ENCODE measurements around the gene ZNF444.
"Not testable (repeated sequence)": the region's sequence is repeated elsewhere in the genome, so short reads cannot be mapped to it uniquely, and the experiment has no call there.

ZNF444 gene

DNA sequence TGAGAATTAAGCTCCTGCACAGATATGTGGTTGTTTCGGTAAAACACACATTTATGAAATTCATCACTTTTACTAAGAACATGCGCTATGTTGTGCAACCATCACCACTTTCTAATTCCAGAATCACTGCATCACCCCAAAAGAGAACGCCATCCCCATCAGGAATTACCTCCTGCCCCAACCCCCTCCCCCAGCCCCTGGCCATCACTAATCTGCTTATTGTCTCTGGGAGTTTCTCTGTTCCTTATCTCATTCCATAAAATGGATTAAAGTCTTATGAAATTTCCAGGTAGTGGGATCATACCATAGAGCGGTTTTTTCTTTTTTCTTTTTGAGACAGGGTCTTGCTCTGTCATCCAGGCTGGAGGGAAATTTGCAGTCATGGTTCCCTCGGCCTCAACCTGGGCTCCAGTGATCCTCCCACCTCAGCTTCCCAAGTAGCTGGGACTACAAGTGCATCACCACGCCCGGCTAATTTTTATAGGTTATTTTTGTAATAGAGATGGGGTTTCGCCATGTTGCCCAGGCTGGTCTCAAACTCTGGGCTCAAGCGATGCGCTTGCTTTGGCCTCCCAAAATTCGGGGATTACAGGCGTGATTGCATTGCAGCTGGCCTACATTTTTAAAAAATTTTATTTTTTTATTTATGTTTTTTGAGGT is 53.0 kb downstream of the ZNF444 start:
- TF ChIP-seq, protein P1, sequence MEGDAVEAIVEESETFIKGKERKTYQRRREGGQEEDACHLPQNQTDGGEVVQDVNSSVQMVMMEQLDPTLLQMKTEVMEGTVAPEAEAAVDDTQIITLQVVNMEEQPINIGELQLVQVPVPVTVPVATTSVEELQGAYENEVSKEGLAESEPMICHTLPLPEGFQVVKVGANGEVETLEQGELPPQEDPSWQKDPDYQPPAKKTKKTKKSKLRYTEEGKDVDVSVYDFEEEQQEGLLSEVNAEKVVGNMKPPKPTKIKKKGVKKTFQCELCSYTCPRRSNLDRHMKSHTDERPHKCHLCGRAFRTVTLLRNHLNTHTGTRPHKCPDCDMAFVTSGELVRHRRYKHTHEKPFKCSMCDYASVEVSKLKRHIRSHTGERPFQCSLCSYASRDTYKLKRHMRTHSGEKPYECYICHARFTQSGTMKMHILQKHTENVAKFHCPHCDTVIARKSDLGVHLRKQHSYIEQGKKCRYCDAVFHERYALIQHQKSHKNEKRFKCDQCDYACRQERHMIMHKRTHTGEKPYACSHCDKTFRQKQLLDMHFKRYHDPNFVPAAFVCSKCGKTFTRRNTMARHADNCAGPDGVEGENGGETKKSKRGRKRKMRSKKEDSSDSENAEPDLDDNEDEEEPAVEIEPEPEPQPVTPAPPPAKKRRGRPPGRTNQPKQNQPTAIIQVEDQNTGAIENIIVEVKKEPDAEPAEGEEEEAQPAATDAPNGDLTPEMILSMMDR (IDR thresholded peaks at IDR 0.05; ENCODE audit: low read depth, low read length), result no peak
- H3K4me3 ChIP-seq (ENCODE audit: low read depth, low read length), result no peak overlapping the region

DNA sequence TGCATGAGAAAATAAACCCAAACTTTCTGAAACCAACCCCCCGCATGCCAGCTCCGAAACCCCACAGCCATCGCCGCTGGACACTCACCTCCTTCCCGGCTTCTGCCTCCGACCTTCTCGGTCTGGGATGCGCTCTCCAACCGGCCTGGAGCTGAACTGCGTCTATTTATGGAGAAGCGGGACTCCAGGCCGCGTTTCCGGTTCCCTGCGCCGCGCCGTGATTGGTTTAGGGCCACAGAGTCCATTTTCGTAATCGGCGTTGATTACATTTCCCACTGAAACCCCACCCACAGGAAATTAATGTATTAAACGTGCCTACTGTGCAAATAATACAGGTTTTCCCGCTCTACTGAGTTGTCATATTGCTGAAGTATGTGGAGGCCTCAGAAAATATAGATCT is 56.6 kb downstream of the ZNF444 start, which contains the start of gene ZSCAN5B:
ZSCAN5B (minus strand) TSS at position 138 of the 400 bp plus-strand sequence. CDS start 4,731 bp downstream, outside the sequence.
- not testable (repeated sequence) for H3K4me3 ChIP-seq (ENCODE audit: low read depth, low read length)

DNA sequence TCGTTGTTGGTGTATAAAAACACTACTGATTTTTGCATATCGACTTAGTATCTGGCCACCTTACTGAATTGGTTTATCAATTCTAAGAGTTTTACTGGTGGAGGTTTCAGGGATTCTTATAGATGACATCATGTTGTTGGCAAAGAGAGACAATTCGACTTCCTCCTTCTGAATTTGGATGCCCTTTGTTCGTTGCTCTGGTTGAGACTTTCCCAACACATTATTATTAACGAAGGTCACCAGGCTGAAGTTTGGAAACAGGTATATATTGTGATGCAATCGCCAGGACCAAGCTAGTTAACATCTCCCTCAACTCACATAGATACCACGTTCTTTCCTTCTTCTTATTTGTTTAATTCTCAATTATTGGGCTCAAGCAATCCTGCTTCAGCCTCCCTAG is 58.6 kb downstream of the ZNF444 start:
- TF ChIP-seq, protein P1 (IDR thresholded peaks at IDR 0.05; ENCODE audit: low read depth, low read length), result no peak
- H3K4me3 ChIP-seq (ENCODE audit: low read depth, low read length), result no peak overlapping the region

DNA sequence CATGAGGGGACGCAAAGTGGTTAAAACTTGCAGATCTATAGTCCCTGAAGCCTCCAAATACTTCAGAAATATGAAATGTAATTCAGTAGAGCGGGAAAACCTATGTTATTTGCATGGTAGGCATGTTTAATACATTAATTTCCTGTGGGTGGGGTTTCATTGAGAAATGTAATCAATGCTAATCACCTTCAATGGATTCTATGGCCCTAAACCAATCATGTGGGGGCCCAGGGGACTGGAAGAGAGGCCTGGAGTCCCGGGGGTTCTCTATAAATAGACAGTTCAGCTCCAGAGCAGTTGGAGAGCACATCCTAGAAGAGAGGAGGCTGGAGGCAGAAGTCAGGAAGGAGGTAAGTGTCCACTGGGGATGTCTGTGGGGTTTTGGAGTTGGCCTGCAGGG is 60.9 kb downstream of the ZNF444 start, which contains the start of gene ZSCAN5C:
ZSCAN5C (plus strand) TSS at position 301 of the 400 bp plus-strand sequence. CDS start 3,641 bp downstream, outside the sequence.
- no peak within 1 kb of the TSS for H3K4me3 ChIP-seq (ENCODE audit: low read depth, low read length)
- TF ChIP-seq, protein P1 (IDR thresholded peaks at IDR 0.05; ENCODE audit: low read depth, low read length), result no peak

DNA sequence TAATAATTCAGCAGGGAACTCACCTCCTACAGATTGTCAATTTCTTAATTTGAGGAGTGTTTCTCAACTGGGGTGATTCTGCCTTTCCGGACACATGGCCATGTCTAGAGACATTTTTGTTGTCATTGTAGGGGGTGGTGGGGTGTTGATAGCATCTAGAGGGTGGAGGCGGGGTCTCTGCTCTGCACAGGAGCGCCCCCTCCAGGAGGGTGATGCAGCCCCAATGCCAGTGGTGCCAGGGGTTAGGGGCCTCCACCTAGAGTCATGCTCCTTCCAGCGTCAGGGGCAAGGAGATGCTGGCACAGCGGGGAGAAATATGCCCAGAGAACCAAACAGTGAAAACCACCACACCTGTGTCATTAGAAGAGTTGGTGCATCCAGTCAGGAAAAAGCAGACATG is 66.5 kb downstream of the ZNF444 start:
- not testable (repeated sequence) for H3K4me3 ChIP-seq (ENCODE audit: low read depth, low read length)

DNA sequence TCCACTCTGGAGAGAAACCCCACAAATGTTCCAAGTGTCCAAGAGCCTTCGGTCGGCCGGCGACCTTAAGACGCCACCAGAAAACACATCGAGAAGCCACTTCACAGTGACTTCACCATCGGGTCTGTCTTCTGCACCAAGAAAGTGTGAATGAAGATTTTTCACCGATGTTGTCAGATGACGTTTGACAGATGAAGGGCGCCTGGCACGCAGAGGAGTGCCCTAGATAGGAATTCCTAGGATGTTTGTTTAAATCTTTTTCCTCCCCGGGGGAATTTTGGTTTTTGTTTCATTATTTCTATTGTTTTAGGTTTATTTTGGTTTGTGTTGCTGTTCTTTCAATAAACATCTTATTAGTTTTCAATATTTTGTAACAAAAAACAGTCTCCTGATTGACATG is 68.0 kb downstream of the ZNF444 start:
- TF ChIP-seq, protein P1 (IDR thresholded peaks at IDR 0.05; ENCODE audit: low read depth, low read length), result no peak
- H3K4me3 ChIP-seq (ENCODE audit: low read depth, low read length), result no peak overlapping the region

DNA sequence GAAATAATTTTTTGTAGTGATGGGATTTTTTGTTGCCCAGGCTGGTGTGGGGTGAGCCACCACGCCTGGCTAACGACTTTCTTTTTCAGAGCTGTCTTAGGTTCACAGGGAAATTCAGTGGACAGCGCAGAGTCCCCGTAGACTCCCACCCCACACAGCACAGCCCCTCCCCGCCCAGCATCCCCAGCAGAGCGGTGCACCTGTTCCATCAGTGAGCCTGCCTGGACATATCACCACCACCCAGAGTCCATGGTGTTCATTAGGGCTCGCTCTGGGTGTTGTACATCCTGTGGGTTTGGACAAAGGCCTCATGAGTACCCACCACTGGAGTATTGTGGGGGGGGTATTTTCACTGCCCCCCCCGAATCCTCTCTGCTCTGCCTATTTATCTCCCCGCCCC is 68.9 kb downstream of the ZNF444 start:
- not testable (repeated sequence) for H3K4me3 ChIP-seq (ENCODE audit: low read depth, low read length)
